ENCODE measurements around the gene LY6G5C. TPM values are rescaled to one million over a fixed set of nuclear protein-coding genes. Genes with fewer than 3 reads are reported as not detected.
A peak's percentile ranks its signal among the peaks of the same experiment; 100 is the strongest.

LY6G5C gene
- total and polyA plus RNA-seq, 9 of the 15 experiments (the other 6 are each of a cell fraction or from before 2014, with no cell fraction given) = 0.10 to 0.67 (median 0.46) TPM; not detected in 4

- TF ChIP-seq CHD7 (IDR thresholded peaks at IDR 0.05; ENCODE audit: low read depth, low read length) (no peak), ZNF384 (IDR thresholded peaks at IDR 0.05; ENCODE audit: low read depth, low read length) (no peak), ZBTB17 (CRISPR knock-in tag; IDR thresholded peaks at IDR 0.05) (0 out of 2 replicates have a peak, but pooled peaks have one; percentile 40), KLF13 (tag; IDR thresholded peaks at IDR 0.05; ENCODE audit: borderline replicate concordance, low read depth) (no peak), ZNF354B (CRISPR knock-in tag; IDR thresholded peaks at IDR 0.05) (no peak), MTA1 (IDR thresholded peaks at IDR 0.05; ENCODE audit: borderline replicate concordance) (no peak), CHCHD3 (CRISPR knock-in tag; IDR thresholded peaks at IDR 0.05) (no peak), RFX7 (CRISPR knock-in tag; IDR thresholded peaks at IDR 0.05) (no peak), ZBTB34 (CRISPR knock-in tag; IDR thresholded peaks at IDR 0.05) (no peak), ZNF583 (CRISPR knock-in tag; IDR thresholded peaks at IDR 0.05) (no peak), CTCF (IDR thresholded peaks at IDR 0.05 in 2 of 3, conservative IDR thresholded peaks at IDR 0.05 in 1 of 3; ENCODE audit: insufficient read depth in 2 of 3, low read depth in 1 of 3, low read length in 3 of 3) (no peak), CBFA2T3 (IDR thresholded peaks at IDR 0.05) (peak; percentile 68), SNAPC5 (CRISPR knock-in tag; IDR thresholded peaks at IDR 0.05) (no peak), RBM14 (IDR thresholded peaks at IDR 0.05; ENCODE audit: borderline replicate concordance, insufficient read depth, low read depth, low read length) (no peak), MAZ (CRISPR knock-in tag; conservative IDR thresholded peaks at IDR 0.05 in 1 of 2, IDR thresholded peaks at IDR 0.05 in 1 of 2) (no peak)
Observed at GRCh38 chr6:31711233-31711632, 30.4 kb upstream of the LY6G5C start (continued).
